Heart right ventricle (tissue), 16 donors: ENCODE data around the gene UQCC2. TPM values are rescaled to one million over a fixed set of nuclear protein-coding genes. Genes with fewer than 3 reads are reported as not detected.

Experiments
- ATAC-seq, 8 donors: fragments of 200-7000 bp; cut with Tn5 transposase; one replicate each; pipeline ENCODE4 v1.9.1; 2020; ENCODE audit warnings: mild to moderate bottlenecking in 8 of 8, moderate library complexity in 8 of 8, moderate number of reproducible peaks in 1 of 8
- DNase-seq, 2 donors: peaks; one replicate each; pipeline ENCODE4 v3.0.0-alpha.2; 2020
- H3K27ac ChIP-seq, 10 donors: fragments of 200-600 bp; sonication (generic) in 2 of 10; one replicate each; pipeline versions ENCODE4 v1.5.0 to v1.8.0; 2020 to 2022; ENCODE audit warnings: mild to moderate bottlenecking in 3 of 10
- H3K27me3 ChIP-seq, 7 donors: fragments of 200-600 bp; one replicate each; pipeline ENCODE4 v1.8.0; 2021 to 2022; ENCODE audit warnings: mild to moderate bottlenecking in 2 of 7
- H3K36me3 ChIP-seq, 9 donors: fragments of 200-600 bp; sonication (generic) in 1 of 9; one replicate each; pipeline versions ENCODE4 v1.5.0 to v1.8.0; 2020 to 2022; ENCODE audit warnings: mild to moderate bottlenecking in 2 of 9
- H3K4me1 ChIP-seq, 9 donors: fragments of 200-600 bp; sonication (generic) in 1 of 9; one replicate each; pipeline versions ENCODE4 v1.5.0 to v1.8.0; 2020 to 2022; ENCODE audit warnings: mild to moderate bottlenecking in 4 of 9
- H3K4me3 ChIP-seq, 10 donors: fragments of 200-600 bp; sonication (generic) in 2 of 10; one replicate each; pipeline versions ENCODE4 v1.5.0 to v1.8.0; 2020 to 2022; ENCODE audit warnings: mild to moderate bottlenecking in 7 of 10, moderate library complexity in 2 of 10
- H3K9me3 ChIP-seq, 11 donors: fragments of 200-600 bp in 10 of 11; sonication (generic) in 2 of 11; one replicate each; pipeline versions ENCODE4 v1.5.0 to v1.8.0; 2013 to 2022; ENCODE audit warnings: mild to moderate bottlenecking in 2 of 11, control low read depth in 1 of 11, moderate library complexity in 1 of 11
- CTCF ChIP-seq, 9 donors: fragments of 200-600 bp; sonication (generic) in 2 of 9; IDR thresholded peaks; one replicate each; pipeline versions ENCODE4 v1.5.0 to v1.8.0; 2021 to 2022; ENCODE audit warnings: antibody characterized with exemption in 9 of 9, mild to moderate bottlenecking in 5 of 9, moderate library complexity in 1 of 9
- WGBS, 2 donors: extraction: QIAGEN DNeasy Blood & Tissue Kit; methylation state at CpG; one replicate each; pipeline ENCODE4 v1.1.7; 2013; ENCODE audit warnings: inconsistent platforms in 1 of 2; 5-methylcytosine and 5-hydroxymethylcytosine counted together
- intact Hi-C, 10 donors: fragments of 100-400 bp; cut with DNase I; formaldehyde crosslinking; loops; one replicate each; pipeline versions ENCODE4 v1.11.1 to v1.14.2; 2022
- polyA plus RNA-seq, 2 donors: library from polyadenylated mRNA; stranded (reverse); fragments of 200-250 nt; gene quantifications; one replicate each; pipeline ENCODE4 v1.2.3, GENCODE V29; 2013
- total RNA-seq, 10 donors: library from RNA; stranded (reverse); fragmentation: NEBNext Ultra II Directional in 3 of 10; extraction: Animal tissue kit (Norgen Biotek cat#: 25700) in 3 of 10; gene quantifications; one replicate each; pipeline versions ENCODE4 v1.2.1 to v1.2.4, GENCODE V29; 2021 to 2023
- donor health status: Arrhythmogenic right ventricular cardiomyopathy.
- donor health status: ischemic (EF 13 %, LVEDD 7.1; RV severe dilation, severe dysfunction).
- donor health status: healthy with polysubstance abuse.
- donor health status: DM: no; HTN: yes; CAD: no.
- donor health status: DM: no; HTN: no; CAD: no.
- donor health status: ischemic (EF 25% LVEDD 6.9; RV normal size, moderate dysfunction).
- donor health status: ischemic (EF 25% LVEDD 5.7; RV mildly dilated, moderate dysfunction).
- donor health status: healthy.
- donor health status: DM: yes; HTN: yes; CAD: no.
- donor health status: Ischemic cardiomyopathy.
- donor health status: ischemic (EF 35%, LVEDD 5.7; RV mildly dilated, moderate dysfunction).
- donor health status: nonischemic (EF 11% LVEDD 7.7; RV severe dilation, severe dysfunction).
- donor health status: DM: yes; HTN: yes; CAD: no.
- donor health status: PGD.
- donor health status: ischemic (EF 29% LVEDD 5.4; RV normal size, mild dysfunction).
- donor health status: nonischemic (EF 23%, LVEDD 6.1; RV moderate dilation, normal function).

Gene UQCC2
- total and polyA plus RNA-seq, 12 donors, result 200 to 598 (median 245) TPM

DNA sequence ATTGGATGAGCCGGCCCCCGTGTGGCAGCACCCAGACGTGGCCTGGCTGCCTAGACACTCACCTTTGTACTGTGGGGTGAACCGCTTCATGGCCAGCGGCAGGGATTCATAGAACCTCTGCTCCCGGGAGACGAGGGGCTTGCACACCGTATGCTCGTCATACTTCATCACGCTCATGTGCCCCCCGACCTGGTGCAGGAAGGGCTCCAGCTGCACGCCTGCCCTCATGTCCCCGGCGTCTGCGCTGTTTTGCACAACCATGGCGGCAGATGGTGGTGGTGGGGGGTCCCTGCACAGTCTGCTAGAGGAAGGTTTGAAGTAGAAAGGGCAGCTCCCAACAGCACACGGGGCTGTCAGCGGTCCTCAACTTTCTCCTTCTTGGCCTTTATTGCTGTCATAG lies 23.7 kb upstream of the UQCC2 start:
- intact Hi-C loops, result no loop called here
- no peaks in the 10 kb centered on the region for H3K9me3 ChIP-seq
- peak overlapping the region in 5 of 10 donors; percentile 12 to 90 (median 46) for H3K27ac ChIP-seq
- TF ChIP-seq CTCF (IDR thresholded peaks at IDR 0.05), result no peak
- ATAC-seq (no peak), DNase-seq (no peak)
- 90 to 91% methylated on average over 18 of the region's 18 CpGs for WGBS, 2 donors
- H3K27me3 ChIP-seq, result no peaks in the 10 kb centered on the region
- no peak overlapping the region for H3K4me3 ChIP-seq
- H3K36me3 ChIP-seq, result peaks cover 0 to 28% (median 0%) of the 10 kb centered on the region in 9 donors
- peaks cover 19 to 97% (median 78%) of the 10 kb centered on the region in 9 donors for H3K4me1 ChIP-seq

GRCh38 chr6:33733709-33734007 lies 22.2 kb upstream of the UQCC2 start:
- DNase-seq, result no peak
- Histone ChIP-seq H3K4me3 (no peak overlapping the region), H3K4me1 (peaks cover 5 to 97% (median 75%) of the 10 kb centered on the region in 9 donors), H3K36me3 (peaks cover 0 to 28% (median 0%) of the 10 kb centered on the region in 9 donors), H3K27ac (peak overlapping the region in 9 of 10 donors; percentile 0 to 94 (median 77)), H3K9me3 (no peaks in the 10 kb centered on the region), H3K27me3 (no peaks in the 10 kb centered on the region)
- TF ChIP-seq CTCF (IDR thresholded peaks at IDR 0.05), result no peak
- 94 to 95% methylated on average over 8 of the region's 8 CpGs for WGBS, 2 donors
- intact Hi-C loops, result no loop called here
- ATAC-seq, result no peak

DNA sequence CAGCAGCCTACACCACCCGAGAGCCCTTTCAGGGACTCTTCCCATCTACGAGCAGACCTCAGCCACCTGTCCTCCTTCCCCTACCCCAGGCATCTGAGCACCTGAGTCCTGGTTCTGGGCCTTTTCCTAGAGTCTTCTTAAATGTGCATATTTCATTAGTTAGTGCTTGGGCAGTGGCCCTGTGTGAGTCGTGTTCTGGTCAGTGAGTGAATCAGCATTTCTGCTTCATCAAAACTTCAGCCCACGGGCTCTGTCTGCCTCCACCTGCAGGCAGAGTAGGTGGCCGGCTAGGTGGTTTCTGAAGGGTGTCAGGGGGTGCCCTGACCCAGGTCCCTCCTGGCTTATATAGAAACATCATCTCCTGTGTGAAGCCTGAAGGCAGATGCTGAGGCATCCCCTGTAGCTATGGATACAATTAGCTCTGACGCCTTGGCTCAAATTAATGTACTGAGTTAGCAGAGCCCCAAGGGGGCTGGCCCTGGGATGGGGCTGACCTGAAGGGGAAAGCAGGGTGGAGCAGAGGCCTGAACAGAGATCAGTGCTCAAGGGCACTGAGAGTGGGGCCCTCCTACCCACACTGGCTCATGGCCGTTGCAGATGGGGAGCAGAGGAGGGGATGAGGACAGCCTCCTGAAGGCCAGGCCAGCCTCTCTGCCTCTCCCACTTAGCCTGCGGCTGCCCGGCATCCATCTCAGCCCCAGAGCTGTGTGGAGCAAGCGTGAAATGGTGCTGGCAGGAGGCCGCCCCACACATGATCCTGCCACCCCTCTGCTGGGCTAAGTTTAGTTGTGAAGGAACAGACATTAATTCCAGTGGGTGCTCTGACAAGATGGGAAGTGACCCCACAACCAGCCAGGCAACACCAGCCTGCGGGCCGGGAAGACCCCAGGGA lies 21.6 kb upstream of the UQCC2 start:
- peak overlapping the region; percentile 0 to 94 (median 77) for H3K27ac ChIP-seq
- H3K27me3 ChIP-seq, result no peaks in the 10 kb centered on the region
- intact Hi-C loops, result no loop called here
- no peak for TF ChIP-seq CTCF (IDR thresholded peaks at IDR 0.05)
- peaks cover 0 to 97% (median 69%) of the 10 kb centered on the region in 9 donors for H3K4me1 ChIP-seq
- DNase-seq (no peak), ATAC-seq (no peak)
- WGBS, 2 donors, result 85 to 90% methylated on average over 13 of the region's 13 CpGs
- H3K9me3 ChIP-seq, result no peaks in the 10 kb centered on the region
- peaks cover 0 to 28% (median 0%) of the 10 kb centered on the region in 9 donors for H3K36me3 ChIP-seq
- H3K4me3 ChIP-seq, result no peak overlapping the region

- Histone ChIP-seq H3K27me3 (no peaks in the 10 kb centered on the region), H3K36me3 (peaks cover 0 to 28% (median 0%) of the 10 kb centered on the region in 9 donors), H3K27ac (peak overlapping the region; percentile 0 to 94 (median 77)), H3K4me1 (peaks cover 6 to 97% (median 69%) of the 10 kb centered on the region in 9 donors), H3K4me3 (no peak overlapping the region), H3K9me3 (no peaks in the 10 kb centered on the region)
- 85 to 88% methylated on average over 6 of the region's 6 CpGs for WGBS, 2 donors
- intact Hi-C loops, result no loop called here
- TF ChIP-seq CTCF (IDR thresholded peaks at IDR 0.05), result no peak
- no peak for ATAC-seq
- DNase-seq, result no peak
Measured at GRCh38 chr6:33732385-33732784, 20.9 kb upstream of the UQCC2 start.
